ENCODE results near the gene FAR1. TPM values are rescaled to one million over a fixed set of nuclear protein-coding genes. Genes with fewer than 3 reads are reported as not detected.

Gene FAR1
- total RNA-seq, 1 donor = 66.9 TPM

DNA sequence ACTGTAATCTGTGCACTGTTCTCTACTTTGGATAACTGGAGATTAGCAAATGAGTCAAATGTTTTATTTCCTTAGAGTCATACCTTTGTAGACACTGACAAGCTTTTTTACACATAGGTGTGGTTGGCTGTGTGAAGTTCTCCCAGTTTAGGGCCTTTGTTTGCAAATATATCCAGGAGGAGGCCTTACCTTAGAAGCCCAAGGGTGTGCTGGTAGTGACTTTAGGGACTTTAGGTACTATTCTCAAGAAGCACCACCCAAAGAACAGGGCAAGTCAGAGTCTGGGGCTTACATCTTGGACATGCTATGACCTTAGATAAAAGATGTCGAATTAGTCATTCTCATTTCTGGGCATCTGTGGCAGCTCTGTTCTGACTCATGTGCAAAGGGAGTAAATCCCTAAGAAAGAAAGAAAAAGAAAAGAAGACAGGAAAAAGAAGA lies 4.8 kb upstream of the FAR1 start:
- Histone ChIP-seq H3K9me3 (ENCODE audit: low read depth, low read length) (peaks cover 11% of the 10 kb centered on the region), H3K4me3 (ENCODE audit: low read length) (no peak overlapping the region)

DNA sequence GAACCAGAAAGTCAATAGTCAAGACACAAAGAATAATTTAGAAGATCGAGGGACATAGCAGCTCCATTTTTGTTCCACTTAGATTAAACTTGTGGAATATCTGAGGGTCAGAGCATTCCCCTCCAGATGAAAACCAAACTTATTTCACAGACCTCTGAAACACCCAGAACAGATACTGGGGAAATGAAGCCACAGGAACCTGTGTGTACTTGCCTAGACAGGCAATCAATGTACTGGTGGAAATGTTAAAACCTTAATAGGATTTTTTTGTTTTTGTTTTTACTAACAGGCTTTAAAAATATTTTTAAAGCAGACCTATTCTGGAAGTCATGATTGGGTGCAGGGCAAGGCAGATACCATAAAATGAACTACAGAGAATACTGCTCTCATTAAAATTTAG lies 4.1 kb upstream of the FAR1 start:
- peaks cover 6% of the 10 kb centered on the region for H3K9me3 ChIP-seq (ENCODE audit: low read depth, low read length)
- peaks cover 13% of the 10 kb centered on the region for H3K4me1 ChIP-seq (ENCODE audit: insufficient read depth, low read length)
- no peak overlapping the region for H3K4me3 ChIP-seq (ENCODE audit: low read length)
- no peaks in the 10 kb centered on the region for H3K27me3 ChIP-seq (ENCODE audit: insufficient read depth, low read length)

More for the DNA sequence above, 4.8 kb upstream of the FAR1 start:
- no peaks in the 10 kb centered on the region for H3K27me3 ChIP-seq (ENCODE audit: insufficient read depth, low read length)
- H3K4me1 ChIP-seq (ENCODE audit: insufficient read depth, low read length) = peaks cover 10% of the 10 kb centered on the region

DNA sequence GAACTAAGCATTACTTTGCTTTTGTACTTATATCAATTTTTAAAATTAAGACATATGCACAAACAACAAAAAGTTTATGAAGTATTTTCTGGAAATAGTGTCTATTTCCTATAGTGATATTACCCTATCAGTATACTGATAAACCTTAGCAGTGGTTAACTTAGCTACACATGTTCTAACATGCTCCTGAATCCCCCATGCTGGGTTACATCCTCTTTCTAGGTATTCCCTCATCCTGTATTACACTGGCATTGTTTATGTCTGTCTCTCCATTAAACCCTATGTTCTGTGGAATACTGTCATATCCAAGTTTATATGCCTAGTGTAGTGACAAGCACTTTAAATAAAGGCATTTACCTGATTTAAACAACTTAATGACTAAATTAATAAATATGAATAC lies 1.8 kb upstream of the FAR1 start:
- Histone ChIP-seq H3K4me1 (ENCODE audit: insufficient read depth, low read length) (peaks cover 35% of the 10 kb centered on the region), H3K9me3 (ENCODE audit: low read depth, low read length) (no peaks in the 10 kb centered on the region), H3K4me3 (ENCODE audit: low read length) (no peak overlapping the region), H3K27me3 (ENCODE audit: insufficient read depth, low read length) (no peaks in the 10 kb centered on the region)

DNA sequence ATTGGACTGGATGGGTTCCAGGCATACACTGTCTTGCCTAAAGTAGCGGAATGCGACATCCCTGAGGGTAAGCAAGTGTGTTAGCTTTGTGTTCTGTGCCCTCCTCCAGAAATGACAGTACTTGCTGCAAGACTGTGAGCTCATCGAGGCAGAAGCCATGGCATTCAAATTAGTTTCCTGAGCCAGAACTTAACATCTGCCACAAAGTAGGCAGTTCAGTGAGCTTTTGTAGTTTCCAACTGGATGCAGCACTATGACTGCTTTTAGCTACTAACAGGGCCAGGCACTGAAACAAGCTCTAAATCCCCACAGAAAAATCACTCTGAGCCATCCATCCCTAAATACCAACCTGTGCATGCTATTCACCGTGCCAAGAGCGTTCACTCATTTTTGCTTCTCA lies 1.2 kb upstream of the FAR1 start:
- Histone ChIP-seq H3K4me3 (ENCODE audit: low read length) (no peak overlapping the region), H3K4me1 (ENCODE audit: insufficient read depth, low read length) (peaks cover 41% of the 10 kb centered on the region), H3K27me3 (ENCODE audit: insufficient read depth, low read length) (no peaks in the 10 kb centered on the region), H3K9me3 (ENCODE audit: low read depth, low read length) (no peaks in the 10 kb centered on the region)

DNA sequence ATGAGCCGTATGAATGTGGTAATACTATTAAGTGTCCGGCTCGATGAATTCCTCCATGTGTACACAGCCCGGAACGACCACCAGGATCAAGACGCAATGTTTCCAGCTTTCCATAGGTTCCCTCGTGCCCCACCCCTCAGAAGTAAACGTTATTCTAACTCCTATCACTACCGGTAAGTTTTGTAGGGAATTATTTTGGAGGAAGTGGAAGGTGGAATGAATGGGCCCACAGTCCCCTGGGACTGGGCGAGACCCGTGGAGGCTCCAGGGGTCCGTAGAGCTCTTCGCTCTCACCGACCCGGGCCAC lies 720 bp upstream of the FAR1 start:
- Histone ChIP-seq H3K9me3 (ENCODE audit: low read depth, low read length) (no peaks in the 10 kb centered on the region), H3K4me1 (ENCODE audit: insufficient read depth, low read length) (peaks cover 45% of the 10 kb centered on the region)

DNA sequence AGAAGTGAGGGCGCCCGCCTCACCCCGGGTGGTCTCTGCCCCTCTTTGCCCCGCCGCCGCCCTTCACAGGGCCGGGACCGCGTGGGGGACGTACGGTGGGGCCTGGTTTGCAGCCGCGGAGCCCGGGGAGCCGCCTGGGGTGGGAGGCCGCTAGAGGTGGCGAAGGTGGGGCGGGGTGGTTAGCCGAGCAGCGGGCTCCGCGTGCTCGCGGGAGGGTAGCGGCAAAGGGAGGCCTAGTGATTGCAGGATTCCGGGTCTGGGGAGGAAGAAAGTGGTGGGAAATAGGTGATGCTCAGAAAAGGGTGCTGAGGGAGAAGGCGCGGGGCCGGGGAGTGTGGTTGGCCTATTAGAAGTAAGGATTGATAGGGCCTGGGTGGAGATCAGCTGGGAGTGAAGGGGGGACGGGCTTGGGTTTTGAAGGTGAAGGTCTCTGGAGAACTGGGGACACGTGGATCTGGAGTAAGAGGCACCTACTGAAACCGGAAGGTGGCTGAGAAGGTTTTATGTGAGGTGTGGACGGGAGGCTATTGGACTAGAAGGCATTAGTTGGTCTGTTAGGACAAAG lies 571 bp downstream of the FAR1 start:
- Histone ChIP-seq H3K9me3 (ENCODE audit: low read depth, low read length) (no peaks in the 10 kb centered on the region), H3K27me3 (ENCODE audit: insufficient read depth, low read length) (no peaks in the 10 kb centered on the region), H3K4me1 (ENCODE audit: insufficient read depth, low read length) (peaks cover 53% of the 10 kb centered on the region), H3K4me3 (ENCODE audit: low read length) (peak overlapping the region; percentile 65)

More for the DNA sequence above, 720 bp upstream of the FAR1 start:
- H3K27me3 ChIP-seq (ENCODE audit: insufficient read depth, low read length) = no peaks in the 10 kb centered on the region
- peak overlapping the region; percentile 65 for H3K4me3 ChIP-seq (ENCODE audit: low read length)

DNA sequence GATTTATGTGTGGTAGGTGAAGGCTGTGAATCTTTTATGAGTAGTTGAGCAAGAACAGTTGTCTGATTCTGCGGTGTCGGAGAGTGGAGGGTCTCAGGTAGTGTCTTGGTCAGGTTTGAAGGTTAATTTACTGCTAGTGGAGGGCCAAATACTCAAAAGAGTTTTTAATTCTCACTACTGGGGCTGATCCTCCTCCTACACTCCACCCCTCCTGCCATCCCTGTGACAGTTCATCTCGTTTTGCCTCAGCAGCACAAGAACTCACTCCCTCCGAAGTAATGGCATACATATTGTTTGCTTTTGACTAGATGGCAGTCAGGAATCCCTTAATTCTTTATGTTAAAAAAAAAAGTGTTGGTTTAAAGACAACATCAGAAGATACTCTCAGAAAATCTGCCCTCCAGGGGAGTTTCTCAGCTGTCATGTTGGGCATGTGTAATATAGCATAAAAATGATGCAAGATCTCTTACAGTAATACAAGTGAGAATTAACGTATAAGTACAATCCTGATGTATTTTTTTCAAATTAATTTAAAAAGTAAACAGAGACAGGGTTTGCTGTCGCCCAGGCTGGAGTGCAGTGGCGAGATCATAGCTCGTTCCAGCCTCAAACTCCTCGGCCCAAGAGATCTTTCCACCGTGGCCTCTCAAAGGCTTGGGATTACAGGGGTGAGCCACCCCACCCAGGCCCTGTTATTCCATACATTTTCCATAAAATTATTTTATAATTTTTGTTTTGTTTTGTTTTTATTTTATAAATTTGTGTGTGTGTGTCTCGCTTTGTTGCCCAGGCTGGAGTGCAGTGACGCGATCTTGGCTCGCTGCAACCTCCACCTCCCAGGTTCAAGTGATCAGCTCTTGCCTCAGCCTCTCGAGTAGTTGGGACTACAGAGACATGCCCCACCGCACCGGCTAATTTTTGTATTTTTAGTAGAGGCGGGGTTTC lies 1.3 kb downstream of the FAR1 start:
- H3K27me3 ChIP-seq (ENCODE audit: insufficient read depth, low read length) = no peaks in the 10 kb centered on the region
- no peaks in the 10 kb centered on the region for H3K9me3 ChIP-seq (ENCODE audit: low read depth, low read length)
- peaks cover 55% of the 10 kb centered on the region for H3K4me1 ChIP-seq (ENCODE audit: insufficient read depth, low read length)
- H3K4me3 ChIP-seq (ENCODE audit: low read length) = peak overlapping the region; percentile 65

DNA sequence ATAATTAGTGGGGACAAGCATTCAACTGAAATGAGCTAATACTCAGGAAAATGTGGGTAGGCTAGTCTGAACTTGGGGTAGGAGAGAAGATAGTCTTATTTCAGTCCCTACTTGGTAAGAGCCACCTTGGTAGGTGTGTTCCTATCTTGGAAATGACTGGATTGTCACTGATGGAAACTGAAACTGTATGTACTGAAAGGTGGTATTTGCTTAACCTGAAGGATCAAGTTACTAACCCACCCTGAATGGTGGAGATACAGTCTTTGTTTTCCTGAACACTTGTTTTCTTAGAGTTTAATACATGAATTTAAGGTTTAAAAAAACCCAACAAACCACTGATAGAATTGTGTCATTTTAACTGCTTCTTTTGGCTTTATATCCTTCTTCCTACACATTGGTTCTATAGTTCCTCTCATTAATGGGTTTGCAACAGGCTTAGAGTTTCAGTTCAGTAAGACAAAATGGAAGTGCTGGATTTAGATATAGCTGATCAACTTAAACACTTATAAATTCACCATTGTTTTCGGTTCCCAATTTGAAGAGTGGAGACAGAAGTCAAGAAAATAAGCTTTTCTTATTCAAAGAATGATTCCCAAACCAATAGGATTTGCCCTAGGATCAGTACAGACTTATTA lies 4.2 kb downstream of the FAR1 start:
- H3K4me1 ChIP-seq (ENCODE audit: insufficient read depth, low read length) = peaks cover 60% of the 10 kb centered on the region
- no peak overlapping the region for H3K4me3 ChIP-seq (ENCODE audit: low read length)
- H3K27me3 ChIP-seq (ENCODE audit: insufficient read depth, low read length) = no peaks in the 10 kb centered on the region
- H3K9me3 ChIP-seq (ENCODE audit: low read depth, low read length) = no peaks in the 10 kb centered on the region

DNA sequence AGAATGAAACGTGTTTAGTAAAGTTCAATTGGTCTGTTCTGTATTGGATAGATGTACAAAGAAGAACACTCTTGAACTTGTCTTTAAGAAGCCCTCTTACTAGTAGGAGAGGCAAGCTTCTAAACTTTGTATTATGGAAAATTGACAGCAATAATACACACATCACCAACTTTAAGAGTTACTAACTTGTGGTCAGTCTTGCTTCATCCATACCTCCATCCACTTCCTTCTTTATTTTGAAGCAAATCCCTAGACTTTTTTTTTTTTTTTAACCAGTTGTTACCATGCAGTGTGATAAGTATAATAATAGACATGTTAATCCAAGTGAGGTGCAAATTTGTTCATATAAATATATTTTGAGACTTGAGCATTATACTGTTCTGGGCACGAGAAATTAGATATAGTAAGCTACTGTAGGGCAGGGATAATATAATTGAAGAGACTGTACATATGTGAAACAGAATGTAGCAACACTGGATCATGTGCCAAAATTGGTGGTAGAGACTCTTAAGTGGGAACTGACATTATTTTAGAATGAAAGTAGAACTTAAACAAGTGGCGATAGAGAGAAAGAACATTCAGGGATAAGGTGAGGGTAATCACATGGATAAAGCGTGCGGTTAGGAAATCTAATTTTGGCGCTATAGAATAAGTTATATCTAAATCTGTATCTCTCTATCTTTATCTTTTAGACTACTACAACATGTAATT lies 6.5 kb downstream of the FAR1 start:
- Histone ChIP-seq H3K9me3 (ENCODE audit: low read depth, low read length) (no peaks in the 10 kb centered on the region), H3K4me1 (ENCODE audit: insufficient read depth, low read length) (peaks cover 55% of the 10 kb centered on the region), H3K4me3 (ENCODE audit: low read length) (peak overlapping the region; percentile 12), H3K27me3 (ENCODE audit: insufficient read depth, low read length) (no peaks in the 10 kb centered on the region)

DNA sequence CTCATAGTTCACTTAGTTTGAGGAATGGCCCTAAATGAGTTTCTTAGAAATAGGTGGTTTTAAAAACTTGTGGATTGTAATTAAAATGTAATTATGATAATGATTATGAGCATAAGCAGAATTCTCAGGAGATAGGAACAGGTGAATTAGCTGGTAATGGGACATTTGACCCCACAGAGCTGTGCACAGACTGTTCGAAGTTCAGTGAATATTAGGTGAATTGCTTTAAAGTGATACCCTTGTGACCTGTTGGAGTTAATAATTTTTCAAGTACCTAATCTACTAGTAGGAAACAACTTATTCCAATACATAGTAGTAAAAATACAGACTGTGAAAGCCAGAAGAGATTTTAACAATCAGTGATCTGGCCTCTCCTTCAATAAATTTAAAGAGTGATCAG lies 8.1 kb downstream of the FAR1 start:
- Histone ChIP-seq H3K9me3 (ENCODE audit: low read depth, low read length) (no peaks in the 10 kb centered on the region), H3K4me1 (ENCODE audit: insufficient read depth, low read length) (peaks cover 56% of the 10 kb centered on the region), H3K4me3 (ENCODE audit: low read length) (no peak overlapping the region), H3K27me3 (ENCODE audit: insufficient read depth, low read length) (no peaks in the 10 kb centered on the region)

DNA sequence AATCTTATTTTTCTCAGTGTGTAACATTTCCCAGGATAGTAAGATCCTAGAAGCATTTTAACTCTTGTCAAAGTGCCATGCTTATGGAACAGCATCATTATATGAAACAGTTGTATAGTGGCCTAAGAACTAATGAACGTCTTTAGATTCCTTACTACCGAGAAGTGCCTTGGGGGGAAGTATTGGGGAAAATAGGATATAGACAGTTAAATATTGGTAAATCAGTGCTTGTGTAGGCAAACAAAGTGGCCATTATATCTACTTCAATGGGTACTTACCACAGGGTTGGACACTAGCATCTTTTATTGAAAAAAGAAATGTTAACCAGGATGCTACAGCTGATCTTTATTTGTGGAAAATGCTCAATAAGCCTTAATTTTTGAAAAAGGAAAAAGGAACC lies 11.3 kb downstream of the FAR1 start:
- Histone ChIP-seq H3K4me1 (ENCODE audit: insufficient read depth, low read length) (peaks cover 44% of the 10 kb centered on the region), H3K9me3 (ENCODE audit: low read depth, low read length) (no peaks in the 10 kb centered on the region), H3K27me3 (ENCODE audit: insufficient read depth, low read length) (no peaks in the 10 kb centered on the region), H3K4me3 (ENCODE audit: low read length) (no peak overlapping the region)

DNA sequence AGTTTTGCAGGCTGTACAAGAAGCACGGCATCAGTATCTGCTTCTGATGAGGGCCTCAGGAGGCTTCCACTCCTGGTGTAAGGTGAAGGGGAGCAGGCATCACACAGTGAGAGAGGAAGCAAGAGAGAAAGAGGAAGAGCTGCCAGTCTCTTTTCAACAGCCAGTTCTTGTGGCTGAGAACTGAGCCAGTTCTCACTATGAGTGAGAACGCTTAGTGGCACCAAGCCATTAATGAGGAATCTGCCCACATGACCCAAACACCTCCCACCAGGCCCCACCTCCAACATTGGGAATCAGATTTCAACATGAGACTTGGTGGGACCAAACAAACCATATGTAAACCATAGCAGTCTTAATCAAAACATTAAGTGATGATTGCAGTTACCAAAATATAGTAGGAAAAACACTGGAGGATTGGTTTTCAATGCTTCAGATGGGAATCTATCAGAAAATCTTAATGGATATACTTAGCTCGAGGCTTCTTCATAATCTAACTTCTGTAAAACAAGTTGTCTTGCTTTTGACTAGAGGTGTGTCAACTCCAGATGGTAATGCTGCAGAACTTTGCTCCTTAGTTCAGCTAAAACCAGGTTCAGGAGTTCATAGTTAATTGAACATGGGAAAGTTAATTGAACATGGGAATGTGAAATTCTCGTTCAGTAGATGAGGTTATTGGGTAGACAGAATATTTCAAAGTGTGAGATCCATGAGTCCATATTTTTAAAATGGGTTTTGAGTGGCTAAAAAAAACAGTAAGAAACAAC lies 12.2 kb downstream of the FAR1 start:
- Histone ChIP-seq H3K4me3 (ENCODE audit: low read length) (no peak overlapping the region), H3K9me3 (ENCODE audit: low read depth, low read length) (no peaks in the 10 kb centered on the region), H3K4me1 (ENCODE audit: insufficient read depth, low read length) (peaks cover 44% of the 10 kb centered on the region), H3K27me3 (ENCODE audit: insufficient read depth, low read length) (no peaks in the 10 kb centered on the region)

DNA sequence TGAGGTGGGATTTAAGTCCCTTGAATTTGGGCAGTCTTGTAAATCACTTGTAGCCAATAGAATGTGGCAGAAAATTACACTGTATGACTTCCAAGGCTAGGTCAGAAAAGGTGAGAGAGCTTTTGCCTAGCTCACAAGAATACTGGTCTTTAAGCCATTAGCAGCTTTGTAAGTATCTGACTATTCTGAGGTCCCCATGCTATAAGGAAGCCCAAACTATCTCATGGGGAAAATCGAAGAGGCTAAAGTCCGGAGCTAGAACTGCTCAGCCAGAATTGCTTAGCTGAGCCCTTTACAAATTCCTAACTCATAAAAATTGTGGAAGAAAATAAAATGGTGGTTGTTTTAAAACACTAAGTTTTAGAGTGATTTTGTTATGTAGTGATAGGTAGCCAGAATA lies 13.0 kb downstream of the FAR1 start:
- Histone ChIP-seq H3K4me3 (ENCODE audit: low read length) (no peak overlapping the region), H3K4me1 (ENCODE audit: insufficient read depth, low read length) (peaks cover 41% of the 10 kb centered on the region), H3K9me3 (ENCODE audit: low read depth, low read length) (no peaks in the 10 kb centered on the region), H3K27me3 (ENCODE audit: insufficient read depth, low read length) (no peaks in the 10 kb centered on the region)

DNA sequence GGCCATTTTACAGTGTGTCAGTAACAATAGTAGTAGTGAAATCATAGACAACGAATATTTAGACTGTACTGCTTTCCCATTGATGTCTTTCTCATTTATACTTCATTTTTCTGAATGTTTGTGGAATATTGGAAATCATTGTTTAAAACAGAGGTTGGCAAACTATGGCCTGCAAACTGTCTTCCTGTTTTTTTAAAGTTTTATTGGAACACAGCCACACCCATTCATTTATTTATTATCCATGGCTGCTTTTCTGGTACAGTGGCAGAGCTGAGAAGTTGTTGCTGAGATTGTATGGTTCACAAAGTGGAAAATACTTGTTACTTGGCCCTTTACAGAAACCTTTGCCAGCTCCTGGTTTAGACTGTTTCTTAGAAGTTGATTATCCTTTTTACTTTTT lies 13.7 kb downstream of the FAR1 start:
- Histone ChIP-seq H3K27me3 (ENCODE audit: insufficient read depth, low read length) (no peaks in the 10 kb centered on the region), H3K4me3 (ENCODE audit: low read length) (no peak overlapping the region), H3K9me3 (ENCODE audit: low read depth, low read length) (no peaks in the 10 kb centered on the region), H3K4me1 (ENCODE audit: insufficient read depth, low read length) (peaks cover 36% of the 10 kb centered on the region)

Data from mononuclear cell (primary cell).